ENCODE measurements around the gene ASB11.

GRCh38 chrX:15310117-15310516 is 5.3 kb downstream of the ASB11 start:
- TF ChIP-seq POLR2A (IDR thresholded peaks at IDR 0.05) (no peak), CTCF (IDR thresholded peaks at IDR 0.05) (no peak)

All from vagina (tissue), 2 donors.